ENCODE results near the gene STK10. TPM values are rescaled to one million over a fixed set of nuclear protein-coding genes. Genes with fewer than 3 reads are reported as not detected.

The STK10 gene
- total and polyA plus RNA-seq, 12 donors: 5.6 to 22.3 (median 9.9) TPM

GRCh38 chr5:172090976-172091547 is 97.0 kb downstream of the STK10 start:
- H3K9me3 ChIP-seq: no peaks in the 10 kb centered on the region
- no peak for TF ChIP-seq CTCF (IDR thresholded peaks at IDR 0.05)
- peaks cover 0 to 19% (median 3%) of the 10 kb centered on the region in 9 donors for H3K4me1 ChIP-seq
- no peak overlapping the region for H3K27ac ChIP-seq
- H3K4me3 ChIP-seq: no peak overlapping the region
- intact Hi-C loops (cut with DNase I): no loop called here
- WGBS, 2 donors: 93 to 97% methylated on average over 10 of the region's 10 CpGs
- peaks cover 0 to 86% (median 4%) of the 10 kb centered on the region in 9 donors for H3K36me3 ChIP-seq
- no peak for DNase-seq
- no peak for ATAC-seq
- no peaks in the 10 kb centered on the region for H3K27me3 ChIP-seq

GRCh38 chr5:172089298-172090117 is 98.5 kb downstream of the STK10 start:
- Histone ChIP-seq H3K36me3 (peaks cover 0 to 79% (median 0%) of the 10 kb centered on the region in 9 donors), H3K4me3 (no peak overlapping the region), H3K27ac (no peak overlapping the region), H3K9me3 (no peaks in the 10 kb centered on the region), H3K27me3 (no peaks in the 10 kb centered on the region), H3K4me1 (peaks cover 0 to 12% (median 0%) of the 10 kb centered on the region in 9 donors)
- WGBS, 2 donors: 94 to 100% methylated on average over 7 of the region's 7 CpGs
- DNase-seq (no peak), ATAC-seq (no peak)
- intact Hi-C loops (cut with DNase I): no loop called here
- TF ChIP-seq CTCF (IDR thresholded peaks at IDR 0.05): no peak

DNA sequence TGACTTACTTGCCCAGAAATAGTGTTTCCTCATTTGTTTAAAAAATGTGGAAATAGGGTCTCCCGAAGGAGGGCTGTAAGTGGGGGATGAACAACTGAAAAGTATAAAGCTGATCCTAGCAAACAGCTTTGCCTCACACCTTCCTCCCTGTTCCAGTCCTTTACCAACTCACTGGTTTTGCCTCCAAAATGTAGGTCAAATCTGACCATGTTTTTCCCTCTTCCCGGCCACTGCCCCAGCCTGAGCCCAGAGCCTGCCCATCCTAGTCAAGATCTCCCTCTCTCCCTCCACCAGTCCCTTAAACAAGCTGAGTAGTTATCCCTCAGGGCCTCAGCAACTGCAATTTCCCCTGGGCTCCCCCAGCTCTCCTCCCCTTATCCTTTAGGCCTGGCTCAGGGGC is 99.2 kb downstream of the STK10 start:
- intact Hi-C loops (cut with DNase I): no loop called here
- no peak for DNase-seq
- no peak for TF ChIP-seq CTCF (IDR thresholded peaks at IDR 0.05)

GRCh38 chr5:172086194-172086975 is 101.6 kb downstream of the STK10 start:
- no peaks in the 10 kb centered on the region for H3K9me3 ChIP-seq
- DNase-seq: no peak
- intact Hi-C loops (cut with DNase I): no loop called here
- no peak for ATAC-seq
- no peaks in the 10 kb centered on the region for H3K27me3 ChIP-seq
- H3K4me1 ChIP-seq: no peaks in the 10 kb centered on the region
- no peak overlapping the region for H3K4me3 ChIP-seq
- H3K27ac ChIP-seq: no peak overlapping the region
- TF ChIP-seq CTCF (IDR thresholded peaks at IDR 0.05): no peak
- peaks cover 0 to 78% (median 6%) of the 10 kb centered on the region in 9 donors for H3K36me3 ChIP-seq
- WGBS, 2 donors: 85 to 89% methylated on average over 14 of the region's 14 CpGs

More for the DNA sequence above, 99.2 kb downstream of the STK10 start:
- no peak overlapping the region for H3K27ac ChIP-seq
- peaks cover 0 to 78% (median 0%) of the 10 kb centered on the region in 9 donors for H3K36me3 ChIP-seq
- ATAC-seq: no peak
- H3K4me3 ChIP-seq: no peak overlapping the region
- no peaks in the 10 kb centered on the region for H3K27me3 ChIP-seq
- WGBS, 2 donors: 97 to 98% methylated on average over 2 of the region's 2 CpGs
- peaks cover 0 to 6% (median 0%) of the 10 kb centered on the region in 9 donors for H3K4me1 ChIP-seq
- H3K9me3 ChIP-seq: no peaks in the 10 kb centered on the region

Data from heart right ventricle (tissue), 16 donors.